HepG2 (cell line): ENCODE data around the gene NT5DC2. TPM values are rescaled to one million over a fixed set of nuclear protein-coding genes. Genes with fewer than 3 reads are reported as not detected.

Source experiments
- ASH2L ChIP-seq: fragments of 300-600, 200-600 bp; sonication (generic); IDR thresholded peaks from 2 replicates; pipeline ENCODE4 v1.7.0; 2017; ENCODE audit warnings: low read depth, mild to moderate bottlenecking, moderate library complexity, mixed read lengths, low read length; ENCODE audit not compliant: insufficient read length
- ATRX ChIP-seq: sonication (generic); formaldehyde crosslinking; IDR thresholded peaks from 2 replicates; pipeline ENCODE4 v1.4.0; 2020; ENCODE audit warnings: missing genetic modification reagents, borderline replicate concordance
- CC2D1A ChIP-seq: sonication (generic); formaldehyde crosslinking; IDR thresholded peaks from 2 replicates; pipeline ENCODE4 v1.8.1; 2023; ENCODE audit warnings: mild to moderate bottlenecking, missing genetic modification reagents
- CCDC6 ChIP-seq: sonication (generic); formaldehyde crosslinking; IDR thresholded peaks from 2 replicates; pipeline ENCODE4 v1.8.1; 2022; ENCODE audit warnings: mild to moderate bottlenecking, missing genetic modification reagents, moderate library complexity
- FOXM1 ChIP-seq: sonication (generic); formaldehyde crosslinking; IDR thresholded peaks from 2 replicates; pipeline ENCODE4 v1.5.0; 2020; ENCODE audit warnings: missing genetic modification reagents
- GFI1 ChIP-seq: sonication (generic); formaldehyde crosslinking; IDR thresholded peaks from 2 replicates; pipeline ENCODE4 v1.5.0; 2020; ENCODE audit warnings: missing genetic modification reagents, mild to moderate bottlenecking, borderline replicate concordance
- GLMP ChIP-seq: sonication (generic); formaldehyde crosslinking; IDR thresholded peaks from 2 replicates; pipeline ENCODE4 v1.9.0; 2021; ENCODE audit warnings: missing genetic modification reagents, mild to moderate bottlenecking, borderline replicate concordance
- HDAC1 ChIP-seq: sonication (generic); formaldehyde crosslinking; IDR thresholded peaks from 2 replicates; pipeline ENCODE4 v1.5.1; 2020; ENCODE audit warnings: mild to moderate bottlenecking, missing genetic modification reagents
- IKZF1 ChIP-seq: fragments of 450-650 bp; IDR thresholded peaks from 2 replicates; pipeline ENCODE4 v1.7.1; 2016
- IRF2 ChIP-seq: IDR thresholded peaks from 2 replicates; pipeline ENCODE4 v1.6.1; 2018; ENCODE audit warnings: missing genetic modification reagents, missing compliant biosample characterization
- JUNB ChIP-seq: sonication (generic); formaldehyde crosslinking; IDR thresholded peaks from 2 replicates; pipeline ENCODE4 v1.8.0; 2022; ENCODE audit warnings: missing genetic modification reagents, mild to moderate bottlenecking, borderline replicate concordance
- MATR3 ChIP-seq: sonication (generic); formaldehyde crosslinking; IDR thresholded peaks from 2 replicates; pipeline ENCODE4 v1.4.0; 2020; ENCODE audit warnings: missing genetic modification reagents
- MEIS1 ChIP-seq: sonication (generic); formaldehyde crosslinking; IDR thresholded peaks from 2 replicates; pipeline ENCODE4 v1.9.0; 2021; ENCODE audit warnings: mild to moderate bottlenecking, missing genetic modification reagents, moderate library complexity, borderline replicate concordance
- NCOA5 ChIP-seq: sonication (generic); formaldehyde crosslinking; IDR thresholded peaks from 2 replicates; pipeline ENCODE4 v1.4.0; 2020; ENCODE audit warnings: missing genetic modification reagents
- NFKBIZ ChIP-seq: IDR thresholded peaks from 2 replicates; pipeline ENCODE4 v1.6.1; 2018; ENCODE audit warnings: missing genetic modification reagents, missing compliant biosample characterization
- NONO ChIP-seq, 2 experiments: fragments of 450-650 bp in 1 of 2; sonication (generic) in 1 of 2; formaldehyde crosslinking in 1 of 2; IDR thresholded peaks in 1 of 2; conservative IDR thresholded peaks in 1 of 2; 2 replicates each; pipeline versions ENCODE4 v1.6.1 to v1.8.0; 2017 to 2022; ENCODE audit warnings: mild to moderate bottlenecking in 1 of 2, missing genetic modification reagents in 1 of 2, moderate library complexity in 1 of 2
- NR2F2 ChIP-seq: IDR thresholded peaks from 2 replicates; pipeline ENCODE4 v1.6.1; 2012; ENCODE audit warnings: low read depth, inconsistent platforms, borderline replicate concordance
- POLR2G ChIP-seq: fragments of 200-400 bp; formaldehyde crosslinking; IDR thresholded peaks from 2 replicates; pipeline ENCODE4 v1.6.1; 2018; ENCODE audit warnings: mild to moderate bottlenecking, low read depth, low read length, moderate library complexity
- SALL1 ChIP-seq: sonication (generic); formaldehyde crosslinking; IDR thresholded peaks from 2 replicates; pipeline ENCODE4 v1.8.0; 2022; ENCODE audit warnings: mild to moderate bottlenecking, missing genetic modification reagents
- TCF7 ChIP-seq: sonication (generic); IDR thresholded peaks from 2 replicates; pipeline ENCODE4 v1.6.1; 2016; ENCODE audit warnings: antibody characterized with exemption, low read depth
- TSC22D2 ChIP-seq: sonication (generic); formaldehyde crosslinking; IDR thresholded peaks from 2 replicates; pipeline ENCODE4 v1.5.1; 2020; ENCODE audit warnings: missing genetic modification reagents, mild to moderate bottlenecking, borderline replicate concordance
- ZBTB20 ChIP-seq: sonication (generic); formaldehyde crosslinking; IDR thresholded peaks from 2 replicates; pipeline ENCODE4 v1.8.1; 2023; ENCODE audit warnings: missing genetic modification reagents, low read depth, mild to moderate bottlenecking, borderline replicate concordance
- ZNF12 ChIP-seq: sonication (generic); formaldehyde crosslinking; IDR thresholded peaks from 2 replicates; pipeline ENCODE4 v1.5.0; 2020; ENCODE audit warnings: missing genetic modification reagents
- ZNF253 ChIP-seq: sonication (generic); formaldehyde crosslinking; IDR thresholded peaks from 2 replicates; pipeline ENCODE4 v1.8.0; 2022; ENCODE audit warnings: mild to moderate bottlenecking, missing genetic modification reagents, borderline replicate concordance
- ZNF263 ChIP-seq: sonication (generic); formaldehyde crosslinking; IDR thresholded peaks from 2 replicates; pipeline ENCODE4 v1.4.0; 2020; ENCODE audit warnings: missing genetic modification reagents
- ZNF280D ChIP-seq: sonication (generic); formaldehyde crosslinking; IDR thresholded peaks from 2 replicates; pipeline ENCODE4 v1.5.1; 2020; ENCODE audit warnings: mild to moderate bottlenecking, missing genetic modification reagents
- ZNF335 ChIP-seq: sonication (generic); formaldehyde crosslinking; IDR thresholded peaks from 2 replicates; pipeline ENCODE4 v1.4.0; 2020; ENCODE audit warnings: missing genetic modification reagents
- ZNF619 ChIP-seq: sonication (generic); formaldehyde crosslinking; IDR thresholded peaks from 2 replicates; pipeline ENCODE4 v1.4.0; 2020; ENCODE audit warnings: mild to moderate bottlenecking, missing genetic modification reagents
- ZNF709 ChIP-seq: sonication (generic); formaldehyde crosslinking; IDR thresholded peaks from 2 replicates; pipeline ENCODE4 v1.5.0; 2020; ENCODE audit warnings: mild to moderate bottlenecking, missing genetic modification reagents
- polyA plus RNA-seq, 8 experiments: library from polyadenylated mRNA; depleted of rRNA in 3 of 8; stranded (reverse) in 7 of 8; unstranded in 1 of 8; fragments of >200 nt; fragmentation: Illumina TruSeq in 4 of 8; extraction: Trizol in 4 of 8; gene quantifications; 2 replicates each; pipeline versions ENCODE4 v1.2.1 to v1.2.3, GENCODE V29; 2011 to 2016; ENCODE audit warnings: low read depth in 4 of 8, missing spikeins in 1 of 8, mixed read lengths in 1 of 8; ENCODE audit not compliant: insufficient read depth in 1 of 8
- total RNA-seq, 5 experiments: library from RNA; depleted of rRNA; stranded (reverse); fragments of >200 nt; fragmentation: Illumina TruSeq; extraction: Trizol; gene quantifications; 2 replicates each; pipeline ENCODE4 v1.2.3, GENCODE V29; 2016; ENCODE audit warnings: low read depth in 1 of 5

Gene NT5DC2
- total and polyA plus RNA-seq, 2 of the 13 experiments (the other 11 are each of a cell fraction or from before 2014, with no cell fraction given), result 131 to 240 TPM

DNA sequence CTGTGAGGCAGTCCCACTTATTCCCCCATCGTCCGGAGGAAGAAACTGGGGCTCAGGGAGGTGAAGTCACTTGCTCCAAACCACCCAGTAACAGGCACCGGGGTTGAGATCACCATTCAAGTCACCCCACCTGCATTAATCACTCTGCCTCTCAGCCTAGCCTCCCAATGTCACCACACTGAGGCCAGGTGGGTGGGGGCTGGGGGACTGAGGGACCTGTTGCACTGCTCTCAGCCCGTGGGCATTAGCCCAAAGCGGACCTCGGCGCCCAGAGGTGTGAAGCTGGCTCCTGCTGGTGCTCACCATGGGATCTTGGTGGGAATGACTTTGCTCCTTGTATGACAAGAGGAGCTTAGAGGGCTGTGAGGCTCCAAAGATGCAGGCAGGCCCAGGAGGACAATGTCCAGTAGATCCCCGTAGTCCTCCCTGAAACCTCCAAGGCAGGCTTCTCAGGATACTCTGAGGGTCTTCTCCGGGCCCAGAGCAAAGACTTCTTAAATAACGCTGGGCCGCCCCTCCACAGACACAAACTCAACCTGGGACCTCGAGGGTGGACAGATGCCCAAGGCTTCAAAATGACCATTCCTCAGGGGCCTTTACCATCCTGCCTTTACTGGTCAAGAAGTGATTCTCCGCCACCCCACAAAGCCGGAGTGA lies 1.7 kb downstream of the NT5DC2 start (continued):
- peak; percentile 9; the same call in 1 of the 2 replicates for TF ChIP-seq IRF2 (CRISPR knock-in tag)
- no peak for TF ChIP-seq GLMP (CRISPR knock-in tag)
- peak; percentile 29; the same call in 1 of the 2 replicates for TF ChIP-seq POLR2G
- TF ChIP-seq NONO (IDR thresholded peaks at IDR 0.05), result no peak
- TF ChIP-seq NONO (CRISPR knock-in tag; conservative IDR thresholded peaks at IDR 0.05), result no peak
- TF ChIP-seq NR2F2, result no peak
- no peak for TF ChIP-seq ZNF280D (CRISPR knock-in tag)
- peak; percentile 17 for TF ChIP-seq ASH2L
- no peak for TF ChIP-seq IKZF1
- no peak for TF ChIP-seq NCOA5 (CRISPR knock-in tag)
- no peak for TF ChIP-seq TCF7
- TF ChIP-seq ZNF263 (CRISPR knock-in tag), result peak; percentile 41; the same call in 1 of the 2 replicates
- no peak for TF ChIP-seq ZNF619 (CRISPR knock-in tag)
- no peak for TF ChIP-seq ATRX
- TF ChIP-seq ZNF12, result no peak
- TF ChIP-seq NFKBIZ (CRISPR knock-in tag), result no peak
- no peak for TF ChIP-seq ZBTB20 (CRISPR knock-in tag)
- TF ChIP-seq CC2D1A, result no peak
- peak; percentile 17; the same call in 1 of the 2 replicates for TF ChIP-seq SALL1
- no peak for TF ChIP-seq MATR3
- TF ChIP-seq MEIS1 (CRISPR knock-in tag), result no peak
- TF ChIP-seq GFI1, result no peak
- no peak for TF ChIP-seq FOXM1 (CRISPR knock-in tag)
- TF ChIP-seq TSC22D2 (CRISPR knock-in tag), result no peak
- TF ChIP-seq HDAC1 (CRISPR knock-in tag), result peak; percentile 4; the same call in 1 of the 2 replicates
- 0 out of 2 replicates have a peak, but pooled peaks have one; percentile 40 for TF ChIP-seq ZNF709 (CRISPR knock-in tag)
- no peak for TF ChIP-seq CCDC6
- TF ChIP-seq JUNB (CRISPR knock-in tag), result no peak
- TF ChIP-seq ZNF335 (CRISPR knock-in tag), result no peak
- TF ChIP-seq ZNF253 (CRISPR knock-in tag), result no peak
